HCT116 (cell line): ENCODE results near the gene SETD2. TPM values are rescaled to one million over a fixed set of nuclear protein-coding genes. Genes with fewer than 3 reads are reported as not detected.

Source experiments
- ATAC-seq: fragments of 200-7000 bp; cut with Tn5 transposase; 2 replicates; pipeline ENCODE4 v1.9.1; 2020; ENCODE audit warnings: mild to moderate bottlenecking, moderate library complexity
- BruUV-seq: library from RNA; stranded (reverse); fragments of 400-500 nt; replicated peaks from 2 replicates; lab custom pipeline; 2021; lab: Mats Ljungman, UMichigan
- CTCF ChIA-PET: fragments of 300-600 bp; sonication (Branson Sonifier 250); formaldehyde crosslinking; loops from one replicate; lab custom pipeline; 2021; ENCODE audit warnings: antibody characterized with exemption; lab: Charles Lee
- POLR2A ChIA-PET: fragments of 300-600, 350-600 bp; sonication (Branson Sonifier 250); formaldehyde crosslinking; loops from one replicate; lab custom pipeline; 2021; ENCODE audit warnings: antibody characterized with exemption; lab: Charles Lee
- RAD21 ChIA-PET, 2 experiments: fragments of 300-600 bp; sonication (Branson Sonifier 250); formaldehyde crosslinking; loops; one replicate each; lab custom pipeline; 2023; ENCODE audit warnings: low total read pairs in 2 of 2; ENCODE audit not compliant: uncharacterized antibody in 2 of 2, unreplicated experiment in 2 of 2, low non-redundant PET in 1 of 2; lab: Charles Lee
- DNase-seq: peaks from one replicate; pipeline ENCODE4 v3.0.0-alpha.2; 2010; ENCODE audit warnings: low read depth, low spot score
- H2AFZ ChIP-seq: fragments of 200-600 bp; shearing (Covaris generic), sonication (generic); 2 replicates; pipeline ENCODE4 v1.6.1; 2017; ENCODE audit warnings: low read depth, mixed run types, mixed read lengths, antibody characterized with exemption, low read length; ENCODE audit not compliant: poor library complexity, severe bottlenecking
- H3K27ac ChIP-seq: 2 replicates; pipeline ENCODE4 v1.5.1; 2012; ENCODE audit warnings: low read depth, low read length
- H3K27me3 ChIP-seq: fragments of 200-600 bp; sonication (generic); 2 replicates; pipeline ENCODE4 v1.6.1; 2016; ENCODE audit warnings: mixed run types, low read length, mixed read lengths; ENCODE audit not compliant: insufficient read depth
- H3K36me3 ChIP-seq, 2 experiments: fragments of 200-500 bp in 1 of 2; fragments of 200-600 bp in 1 of 2; sonication (Bioruptor generic) in 1 of 2; sonication (generic) in 1 of 2; 2 replicates each; pipeline versions ENCODE4 v1.5.1 to v1.6.1; 2014 to 2016; ENCODE audit warnings: low read length in 2 of 2, inconsistent platforms in 1 of 2, mixed read lengths in 1 of 2, mixed run types in 1 of 2; ENCODE audit not compliant: insufficient read depth in 2 of 2, control insufficient read depth in 1 of 2
- H3K4me1 ChIP-seq, 2 experiments: fragments of 200-600 bp in 1 of 2; sonication (generic) in 1 of 2; 2 replicates each; pipeline versions ENCODE4 v1.5.1 to v1.6.1; 2012 to 2017; ENCODE audit warnings: low read length in 2 of 2, inconsistent platforms in 1 of 2, mild to moderate bottlenecking in 1 of 2, mixed read lengths in 1 of 2, mixed run types in 1 of 2, moderate library complexity in 1 of 2; ENCODE audit not compliant: insufficient read depth in 2 of 2, control insufficient read depth in 1 of 2
- H3K4me2 ChIP-seq: fragments of 200-600 bp; sonication (generic); 2 replicates; pipeline ENCODE4 v1.6.1; 2017; ENCODE audit warnings: mixed run types, low read length, mixed read lengths
- H3K4me3 ChIP-seq, 2 experiments: fragments of 200-600 bp in 1 of 2; sonication (generic) in 1 of 2; replicated peaks in 1 of 2; 2 replicates each; pipeline ENCODE4 v1.5.1; 2011 to 2016; ENCODE audit warnings: low read length in 2 of 2, control low read depth in 1 of 2, low read depth in 1 of 2, mild to moderate bottlenecking in 1 of 2, mixed read lengths in 1 of 2, mixed run types in 1 of 2
- H3K79me2 ChIP-seq: fragments of 200-600 bp; sonication (generic); 2 replicates; pipeline ENCODE4 v1.6.1; 2017; ENCODE audit warnings: mild to moderate bottlenecking, mixed run types, low read length, moderate library complexity, mixed read lengths; ENCODE audit not compliant: insufficient read depth
- H3K9ac ChIP-seq: fragments of 200-600 bp; sonication (generic); 2 replicates; pipeline ENCODE4 v1.6.1; 2016; ENCODE audit warnings: low read length, mixed read lengths
- H3K9me2 ChIP-seq: fragments of 200-600 bp; sonication (generic), shearing (Covaris generic); 2 replicates; pipeline ENCODE4 v1.6.1; 2017; ENCODE audit warnings: mixed run types, mild to moderate bottlenecking, moderate library complexity; ENCODE audit not compliant: insufficient read depth
- H3K9me3 ChIP-seq, 2 experiments: fragments of 200-500 bp in 1 of 2; fragments of 200-600 bp in 1 of 2; sonication (Bioruptor generic) in 1 of 2; sonication (generic) in 1 of 2; 2 replicates each; pipeline ENCODE4 v1.6.1; 2014 to 2017; ENCODE audit warnings: low read length in 2 of 2, mixed read lengths in 2 of 2, inconsistent platforms in 1 of 2, low read depth in 1 of 2, mild to moderate bottlenecking in 1 of 2, mixed run types in 1 of 2, moderate library complexity in 1 of 2; ENCODE audit not compliant: control insufficient read depth in 1 of 2, insufficient read depth in 1 of 2
- H4K20me1 ChIP-seq: fragments of 200-600 bp; sonication (generic), shearing (Covaris generic); 2 replicates; pipeline ENCODE4 v1.6.1; 2017; ENCODE audit warnings: mixed run types, mild to moderate bottlenecking, moderate library complexity; ENCODE audit not compliant: insufficient read depth
- CEBPB ChIP-seq: IDR thresholded peaks from 2 replicates; pipeline ENCODE4 v1.6.1; 2012; ENCODE audit warnings: low read depth
- CTCF ChIP-seq, 3 experiments: fragments of 200-600 bp in 1 of 3; sonication (generic) in 1 of 3; IDR thresholded peaks in 2 of 3; conservative IDR thresholded peaks in 1 of 3; 2 replicates each; pipeline ENCODE4 v1.5.1; 2012 to 2017; ENCODE audit warnings: low read depth in 2 of 3, low read length in 2 of 3, antibody characterized with exemption in 1 of 3, borderline replicate concordance in 1 of 3, control low read depth in 1 of 3, mild to moderate bottlenecking in 1 of 3, mixed read lengths in 1 of 3, mixed run types in 1 of 3, moderate library complexity in 1 of 3; ENCODE audit not compliant: insufficient read depth in 1 of 3
- EGR1 ChIP-seq: IDR thresholded peaks from 2 replicates; pipeline ENCODE4 v1.6.1; 2012; ENCODE audit warnings: low read depth
- ELF1 ChIP-seq: IDR thresholded peaks from 2 replicates; pipeline ENCODE4 v1.6.1; 2012; ENCODE audit warnings: low read depth, borderline replicate concordance
- EZH2phosphoT487 ChIP-seq: fragments of 200-600 bp; IDR thresholded peaks from 2 replicates; pipeline ENCODE4 v1.6.1; 2018; ENCODE audit warnings: antibody characterized with exemption, borderline replicate concordance
- MAX ChIP-seq: IDR thresholded peaks from 2 replicates; pipeline ENCODE4 v1.6.1; 2012
- POLR2A ChIP-seq: IDR thresholded peaks from 2 replicates; pipeline ENCODE4 v1.7.0; 2011; ENCODE audit warnings: borderline replicate concordance; ENCODE audit not compliant: insufficient read depth, insufficient read length; ENCODE audit errors: extremely low read depth
- RAD21 ChIP-seq: IDR thresholded peaks from 2 replicates; pipeline ENCODE4 v1.6.1; 2012; ENCODE audit warnings: low read depth, mild to moderate bottlenecking
- SIN3A ChIP-seq: IDR thresholded peaks from 2 replicates; pipeline ENCODE4 v1.6.1; 2012; ENCODE audit warnings: low read depth
- TCF7L2 ChIP-seq: IDR thresholded peaks from 2 replicates; pipeline ENCODE4 v1.7.0; 2011; ENCODE audit warnings: borderline replicate concordance, inconsistent platforms; ENCODE audit not compliant: insufficient read depth, insufficient read length; ENCODE audit errors: extremely low read depth
- ZFX ChIP-seq: fragments of 450-650 bp; IDR thresholded peaks from 2 replicates; pipeline ENCODE4 v1.6.1; 2017
- ZNF274 ChIP-seq: fragments of 200-500 bp; sonication (Bioruptor generic); IDR thresholded peaks from 2 replicates; pipeline ENCODE4 v1.6.1; 2014; ENCODE audit warnings: mild to moderate bottlenecking, low read depth, low read length, inconsistent platforms
- intact Hi-C: fragments of 100-400 bp; cut with micrococcal nuclease; formaldehyde crosslinking; loops from 2 replicates; pipeline ENCODE4 v1.10.0; 2022
- total RNA-seq: library from RNA; stranded (reverse); gene quantifications from one replicate; pipeline ENCODE4 v1.2.1, GENCODE V29; 2021; ENCODE audit not compliant: unreplicated experiment

SETD2 gene
- total RNA-seq, 1 experiment from 2014 or later: 33.0 TPM

GRCh38 chr3:47003056-47003410 lies 160.9 kb downstream of the SETD2 start:
- ChIA-PET POLR2A (no interaction called here), RAD21 (no interaction called here), CTCF (interaction anchor here (2.3 kb wide), 1 partner anchor 321 kb away, joined by 9 read pairs; no protein-coding TSS in a partner anchor)
- H3K4me2 ChIP-seq: no peak overlapping the region
- intact Hi-C loops: no loop called here
- H4K20me1 ChIP-seq: no peaks in the 10 kb centered on the region
- peaks cover 0 to 24% of the 10 kb centered on the region in 2 experiments; a peak in 2 of 4 replicates for H3K36me3 ChIP-seq
- ATAC-seq: no peak
- no peak overlapping the region for H2AFZ ChIP-seq
- BruUV-seq: no TSS peak
- H3K4me1 ChIP-seq: peaks cover 0 to 14% of the 10 kb centered on the region in 2 experiments; a peak in 1 of 4 replicates
- no peak overlapping the region for H3K4me3 ChIP-seq
- TF ChIP-seq ZFX (no peak), MAX (no peak), POLR2A (no peak), SIN3A (no peak), RAD21 (no peak), EZH2phosphoT487 (no peak), ELF1 (no peak), CEBPB (no peak), ZNF274 (no peak), EGR1 (no peak)
- H3K9me2 ChIP-seq: no peaks in the 10 kb centered on the region
- H3K27ac ChIP-seq: no peak overlapping the region
- no peaks in the 10 kb centered on the region for H3K27me3 ChIP-seq
- no peaks in the 10 kb centered on the region for H3K79me2 ChIP-seq
- DNase-seq: no peak
- no peak overlapping the region for H3K9ac ChIP-seq
- H3K9me3 ChIP-seq: no peaks in the 10 kb centered on the region

GRCh38 chr3:47002171-47003055 lies 161.5 kb downstream of the SETD2 start:
- Histone ChIP-seq H4K20me1 (no peaks in the 10 kb centered on the region), H3K9me2 (no peaks in the 10 kb centered on the region), H3K4me1 (peaks cover 0 to 15% of the 10 kb centered on the region in 2 experiments; a peak in 1 of 4 replicates), H2AFZ (no peak overlapping the region), H3K27me3 (no peaks in the 10 kb centered on the region), H3K36me3 (peaks cover 0 to 24% of the 10 kb centered on the region in 2 experiments; a peak in 2 of 4 replicates), H3K9me3 (no peaks in the 10 kb centered on the region), H3K4me2 (no peak overlapping the region), H3K79me2 (no peaks in the 10 kb centered on the region), H3K9ac (no peak overlapping the region), H3K27ac (no peak overlapping the region), H3K4me3 (no peak overlapping the region)
- TF ChIP-seq EZH2phosphoT487: no peak
- TF ChIP-seq TCF7L2: no peak
- TF ChIP-seq RAD21: peak; percentile 33; the same call in 1 of the 2 replicates
- TF ChIP-seq CTCF (IDR thresholded peaks at IDR 0.05 in 2 of 3, conservative IDR thresholded peaks at IDR 0.05 in 1 of 3; ENCODE audit: borderline replicate concordance in 1 of 3, insufficient read depth in 1 of 3, low read depth in 2 of 3, low read length in 2 of 3): peak in 1 of 3 experiments; percentile 30; a peak in 2 of 6 replicates
- intact Hi-C loops: no loop called here
- RAD21 ChIA-PET: interaction anchor here in 1 of 2 experiments (0.6 kb wide), 1 partner anchor 10 kb away, joined by 3 read pairs; no protein-coding TSS in a partner anchor
- CTCF ChIA-PET: interaction anchor here (2.3 kb wide), 1 partner anchor 322 kb away, joined by 9 read pairs; no protein-coding TSS in a partner anchor
- no peak for DNase-seq
- POLR2A ChIA-PET: no interaction called here
- BruUV-seq: no TSS peak
- no peak for ATAC-seq
